Lower leg skin (tissue), 4 donors: ENCODE results near the gene HSD17B10. TPM values are rescaled to one million over a fixed set of nuclear protein-coding genes. Genes with fewer than 3 reads are reported as not detected.

Experiments
- DNase-seq, 2 donors: peaks; one replicate each; pipeline ENCODE4 v3.0.0-alpha.2; 2019; ENCODE audit warnings: low spot score in 2 of 2
- H3K4me3 ChIP-seq: fragments of 200-600 bp; sonication (generic); 2 replicates; pipeline ENCODE4 v1.5.1; 2017; ENCODE audit warnings: mild to moderate bottlenecking, low read depth; ENCODE audit not compliant: poor library complexity, severe bottlenecking
- POLR2A ChIP-seq, 2 donors: fragments of 450-650 bp; IDR thresholded peaks; one replicate each; pipeline ENCODE4 v1.6.1; 2016 to 2017; ENCODE audit warnings: antibody characterized with exemption in 2 of 2, mild to moderate bottlenecking in 1 of 2, moderate library complexity in 1 of 2
- WGBS, 2 donors: methylation state at CpG; one replicate each; pipeline ENCODE4 v1.1.5; 2018; 5-methylcytosine and 5-hydroxymethylcytosine counted together
- intact Hi-C: fragments of 100-400 bp; cut with DNase I; formaldehyde crosslinking; loops from one replicate; pipeline ENCODE4 v1.15.0; 2023; ENCODE audit warnings: low total_unique reads
- total RNA-seq, 4 donors: library from RNA; depleted of rRNA; stranded (reverse); fragments of >200 nt; gene quantifications; one replicate each; pipeline ENCODE4 v1.1.0, GENCODE V29; 2016
- TF ChIP-seq, protein P1 (sequence below), 3 donors: fragments of 450-650 bp; IDR thresholded peaks; one replicate each; pipeline ENCODE4 v1.5.1; 2016; ENCODE audit warnings: antibody characterized with exemption in 3 of 3, mild to moderate bottlenecking in 3 of 3, moderate library complexity in 2 of 3

The HSD17B10 gene
- total RNA-seq, 4 donors from 2014 or later = 61.2 to 109 (median 83.3) TPM

DNA sequence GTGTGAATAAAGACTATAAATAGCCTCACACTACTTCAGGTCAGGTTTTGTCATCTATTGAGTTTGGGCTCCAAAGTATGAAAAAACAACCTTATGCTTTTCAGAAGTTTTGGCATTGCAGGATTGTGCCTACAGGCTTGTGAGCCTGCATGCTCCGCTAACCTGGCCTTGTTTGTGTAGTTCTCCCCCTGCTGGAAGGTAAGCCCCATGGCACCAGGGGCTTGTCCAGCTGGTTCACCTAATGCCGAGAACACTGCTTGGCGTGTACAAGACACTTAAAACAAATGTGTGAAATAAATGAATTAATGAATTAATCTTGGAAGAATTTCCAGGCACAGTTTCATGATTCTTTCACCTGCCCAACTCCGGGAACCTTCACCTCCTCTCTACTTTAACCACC is 1.8 kb upstream of the HSD17B10 start:
- H3K4me3 ChIP-seq = no peak overlapping the region
- 0 to 4% methylated on average over 4 of the region's 4 CpGs for WGBS, 2 donors
- TF ChIP-seq, protein P1, sequence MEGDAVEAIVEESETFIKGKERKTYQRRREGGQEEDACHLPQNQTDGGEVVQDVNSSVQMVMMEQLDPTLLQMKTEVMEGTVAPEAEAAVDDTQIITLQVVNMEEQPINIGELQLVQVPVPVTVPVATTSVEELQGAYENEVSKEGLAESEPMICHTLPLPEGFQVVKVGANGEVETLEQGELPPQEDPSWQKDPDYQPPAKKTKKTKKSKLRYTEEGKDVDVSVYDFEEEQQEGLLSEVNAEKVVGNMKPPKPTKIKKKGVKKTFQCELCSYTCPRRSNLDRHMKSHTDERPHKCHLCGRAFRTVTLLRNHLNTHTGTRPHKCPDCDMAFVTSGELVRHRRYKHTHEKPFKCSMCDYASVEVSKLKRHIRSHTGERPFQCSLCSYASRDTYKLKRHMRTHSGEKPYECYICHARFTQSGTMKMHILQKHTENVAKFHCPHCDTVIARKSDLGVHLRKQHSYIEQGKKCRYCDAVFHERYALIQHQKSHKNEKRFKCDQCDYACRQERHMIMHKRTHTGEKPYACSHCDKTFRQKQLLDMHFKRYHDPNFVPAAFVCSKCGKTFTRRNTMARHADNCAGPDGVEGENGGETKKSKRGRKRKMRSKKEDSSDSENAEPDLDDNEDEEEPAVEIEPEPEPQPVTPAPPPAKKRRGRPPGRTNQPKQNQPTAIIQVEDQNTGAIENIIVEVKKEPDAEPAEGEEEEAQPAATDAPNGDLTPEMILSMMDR (IDR thresholded peaks at IDR 0.05) = no peak
- no peak for TF ChIP-seq POLR2A (IDR thresholded peaks at IDR 0.05)
- no peak for DNase-seq
- intact Hi-C loops = loop anchor here (10.0 kb wide), 1 partner anchor 121 kb away; no protein-coding TSS in a partner anchor

DNA sequence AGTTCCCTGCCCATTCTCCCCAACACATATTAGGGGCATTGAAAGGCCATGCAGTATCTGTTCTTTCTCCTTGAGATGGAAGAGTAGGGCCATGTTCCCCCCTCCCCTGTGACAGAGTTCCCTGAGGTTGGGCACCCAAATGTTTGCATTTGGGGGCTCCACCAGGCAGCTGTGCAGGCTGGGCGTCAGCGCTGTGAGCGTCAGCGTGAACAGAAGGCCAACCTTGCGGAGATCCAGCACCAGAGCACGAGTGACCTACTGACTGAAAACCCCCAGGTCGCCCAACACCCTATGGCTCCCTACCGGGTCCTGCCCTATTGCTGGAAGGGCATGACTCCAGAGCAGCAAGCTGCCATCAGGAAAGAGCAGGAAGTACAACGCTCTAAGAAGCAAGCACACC is 3.9 kb downstream of the HSD17B10 start:
- intact Hi-C loops = loop anchor here (10.0 kb wide), 1 partner anchor 115 kb away; no protein-coding TSS in a partner anchor
- no peak for DNase-seq
- TF ChIP-seq, protein P1 (IDR thresholded peaks at IDR 0.05) = no peak
- no peak for TF ChIP-seq POLR2A (IDR thresholded peaks at IDR 0.05)
- 87 to 100% methylated on average over 1 to 9 of the region's 9 CpGs for WGBS, 2 donors
- H3K4me3 ChIP-seq = no peak overlapping the region

DNA sequence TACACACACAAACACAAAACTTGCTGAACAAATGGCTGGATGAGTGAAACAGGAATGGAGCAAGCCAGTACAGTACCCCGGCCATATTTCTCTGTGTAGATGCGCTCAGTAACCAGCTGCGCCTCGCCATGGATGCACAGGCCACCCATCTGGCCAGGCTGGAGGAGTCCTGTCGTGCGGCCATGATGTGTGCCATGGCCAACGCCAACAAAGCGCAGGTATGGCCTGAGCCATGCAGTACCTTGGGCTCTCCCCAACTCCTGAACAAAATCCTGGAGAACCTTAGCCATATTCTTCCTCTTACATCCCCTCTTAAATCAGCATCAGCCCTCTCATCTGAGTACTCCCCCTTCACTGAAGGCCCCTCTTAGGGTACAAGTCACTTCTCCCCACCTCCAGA is 4.4 kb downstream of the HSD17B10 start:
- DNase-seq = no peak
- WGBS, 2 donors = 92 to 95% methylated on average over 3 to 8 of the region's 8 CpGs
- intact Hi-C loops = loop anchor here (10.0 kb wide), 1 partner anchor 115 kb away; no protein-coding TSS in a partner anchor
- TF ChIP-seq, protein P1 (IDR thresholded peaks at IDR 0.05) = no peak
- no peak for TF ChIP-seq POLR2A (IDR thresholded peaks at IDR 0.05)
- no peak overlapping the region for H3K4me3 ChIP-seq

DNA sequence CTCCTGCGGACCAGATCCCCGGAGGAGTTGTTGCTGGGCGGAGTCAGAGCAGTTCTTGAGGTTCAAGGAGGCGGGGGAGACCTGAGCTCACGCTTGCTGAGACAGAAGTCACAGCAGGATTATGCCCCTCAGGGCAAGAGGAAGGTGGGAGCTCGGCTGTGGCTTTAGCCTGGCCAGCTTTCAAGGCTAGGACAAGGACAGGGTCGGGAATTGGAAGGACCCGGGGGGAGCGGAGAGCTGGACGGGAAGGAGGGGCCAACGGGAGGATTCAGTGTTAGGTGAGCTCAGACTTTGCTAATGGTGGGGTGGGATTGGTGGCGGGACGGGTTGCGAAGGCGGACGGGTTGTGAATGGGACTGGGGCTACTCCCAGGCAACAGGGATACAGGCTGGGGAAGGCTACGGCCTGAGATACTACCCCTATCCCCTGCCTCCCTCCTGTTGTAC is 11.3 kb downstream of the HSD17B10 start, which contains the start of gene RIBC1:
Gene RIBC1, plus strand, starts transcription at position 13 of the 446 bp plus-strand sequence. CDS start 3,404 bp downstream, outside the sequence.
- intact Hi-C loops = no loop called here
- TF ChIP-seq, protein P1 (IDR thresholded peaks at IDR 0.05) = no peak
- no peak for TF ChIP-seq POLR2A (IDR thresholded peaks at IDR 0.05)
- WGBS, 2 donors = 1 to 3% methylated on average over 13 to 17 of the region's 17 CpGs
- no peak for DNase-seq
- H3K4me3 ChIP-seq = peak within 1 kb of the TSS; percentile 43

DNA sequence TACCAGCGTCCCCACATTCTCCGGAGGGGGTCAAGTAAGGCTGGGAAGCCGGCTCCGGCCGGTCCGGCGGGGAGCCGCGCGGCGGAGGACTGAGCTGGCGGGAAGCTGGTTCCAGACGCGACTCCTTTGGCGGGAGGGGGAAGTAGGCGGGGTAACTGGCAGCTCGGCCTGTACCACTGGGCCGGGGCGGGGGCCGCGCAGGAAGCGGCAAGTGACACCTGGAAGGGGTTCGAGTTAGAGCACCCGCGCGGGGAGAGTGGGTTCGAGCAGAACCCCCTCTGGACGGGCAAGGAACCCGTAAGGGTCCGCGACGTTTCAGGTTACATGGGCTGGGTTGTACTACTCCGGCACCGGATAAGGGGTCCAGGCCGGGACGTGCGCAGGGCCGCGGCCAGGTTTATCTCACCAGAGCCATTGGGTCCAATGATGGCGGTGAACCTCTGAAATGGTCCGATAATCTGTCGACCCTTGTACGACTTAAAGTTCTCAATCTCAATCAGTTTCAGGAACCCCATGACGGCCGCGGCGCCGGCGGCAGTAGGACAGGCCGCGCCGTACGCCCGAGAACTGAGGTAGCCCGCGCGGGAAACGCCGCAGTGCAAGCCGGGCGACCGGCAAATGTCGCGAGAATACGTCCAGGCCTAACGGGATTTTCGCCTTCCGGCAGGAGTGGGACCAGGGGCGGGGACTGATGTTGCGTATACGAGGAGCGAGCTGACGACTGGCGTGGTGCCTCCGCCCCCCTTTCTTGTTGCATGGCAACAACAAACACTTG is 11.9 kb downstream of the HSD17B10 start, which contains the start of gene SMC1A:
Gene SMC1A, minus strand, starts transcription at position 569 of the 775 bp plus-strand sequence. Its CDS starts 54 bp downstream, at position 515.
- peak within 1 kb of the TSS; percentile 43 for H3K4me3 ChIP-seq
- 0 to 1% methylated on average over 5 to 75 of the region's 75 CpGs for WGBS, 2 donors
- DNase-seq = peak; percentile 92 to 99
- no peak for TF ChIP-seq POLR2A (IDR thresholded peaks at IDR 0.05)
- TF ChIP-seq, protein P1 (IDR thresholded peaks at IDR 0.05) = no peak
- intact Hi-C loops = no loop called here
